ENCODE data around the gene PHEX.

Gene PHEX

DNA sequence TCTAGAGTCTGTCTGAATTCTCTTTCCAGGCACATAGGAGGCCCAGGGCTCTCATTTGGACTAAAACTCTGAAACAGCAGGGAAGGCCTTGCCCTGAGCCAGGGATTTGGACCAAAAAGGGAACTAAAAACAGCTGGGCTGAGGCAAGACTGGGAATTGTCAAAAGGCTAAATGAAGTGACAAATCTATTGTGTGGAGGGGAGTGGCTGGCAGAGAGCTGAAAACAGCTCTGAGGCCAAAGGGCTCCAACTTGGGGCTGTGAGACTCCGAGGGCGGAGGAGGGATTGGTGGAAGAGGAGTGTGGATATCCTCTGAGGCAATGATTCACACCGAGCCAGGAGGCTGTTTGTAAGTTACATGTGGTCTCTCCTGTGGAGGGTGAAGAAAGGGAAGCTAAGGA lies 63.2 kb downstream of the PHEX start:
- TF ChIP-seq, protein P1, sequence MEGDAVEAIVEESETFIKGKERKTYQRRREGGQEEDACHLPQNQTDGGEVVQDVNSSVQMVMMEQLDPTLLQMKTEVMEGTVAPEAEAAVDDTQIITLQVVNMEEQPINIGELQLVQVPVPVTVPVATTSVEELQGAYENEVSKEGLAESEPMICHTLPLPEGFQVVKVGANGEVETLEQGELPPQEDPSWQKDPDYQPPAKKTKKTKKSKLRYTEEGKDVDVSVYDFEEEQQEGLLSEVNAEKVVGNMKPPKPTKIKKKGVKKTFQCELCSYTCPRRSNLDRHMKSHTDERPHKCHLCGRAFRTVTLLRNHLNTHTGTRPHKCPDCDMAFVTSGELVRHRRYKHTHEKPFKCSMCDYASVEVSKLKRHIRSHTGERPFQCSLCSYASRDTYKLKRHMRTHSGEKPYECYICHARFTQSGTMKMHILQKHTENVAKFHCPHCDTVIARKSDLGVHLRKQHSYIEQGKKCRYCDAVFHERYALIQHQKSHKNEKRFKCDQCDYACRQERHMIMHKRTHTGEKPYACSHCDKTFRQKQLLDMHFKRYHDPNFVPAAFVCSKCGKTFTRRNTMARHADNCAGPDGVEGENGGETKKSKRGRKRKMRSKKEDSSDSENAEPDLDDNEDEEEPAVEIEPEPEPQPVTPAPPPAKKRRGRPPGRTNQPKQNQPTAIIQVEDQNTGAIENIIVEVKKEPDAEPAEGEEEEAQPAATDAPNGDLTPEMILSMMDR (IDR thresholded peaks at IDR 0.05; ENCODE audit: low read depth, low read length): no peak

GRCh38 chrX:22095856-22096255 lies 63.7 kb downstream of the PHEX start:
- H3K4me3 ChIP-seq (ENCODE audit: low read depth, low read length): no peak overlapping the region
- TF ChIP-seq, protein P1 (IDR thresholded peaks at IDR 0.05; ENCODE audit: low read depth, low read length): no peak

More for the DNA sequence above, 63.2 kb downstream of the PHEX start:
- no peak overlapping the region for H3K4me3 ChIP-seq (ENCODE audit: low read depth, low read length)

- H3K4me3 ChIP-seq (ENCODE audit: low read depth, low read length): no peak overlapping the region
- TF ChIP-seq, protein P1 (IDR thresholded peaks at IDR 0.05; ENCODE audit: low read depth, low read length): no peak
These were observed 65.0 kb downstream of the PHEX start for GRCh38 chrX:22097012-22097694.

DNA sequence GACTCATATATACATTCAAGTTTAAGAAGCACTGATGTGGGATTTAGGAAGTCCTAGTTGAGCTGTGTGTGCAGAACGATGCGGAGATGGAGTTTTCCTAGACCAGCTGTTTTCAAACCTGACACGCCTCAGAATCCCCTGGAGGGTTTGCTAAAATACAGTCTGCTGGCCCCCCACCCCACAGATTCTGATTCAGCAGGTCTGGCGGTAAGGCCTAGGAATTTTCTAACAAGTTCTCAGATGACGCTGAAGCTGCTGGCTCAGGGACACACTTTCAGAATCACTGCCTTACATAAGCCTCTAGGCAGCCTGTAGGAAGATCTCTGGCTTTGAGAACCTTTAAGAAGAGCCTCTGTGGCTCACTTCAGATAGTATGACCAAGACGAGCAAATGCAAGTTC lies 73.1 kb downstream of the PHEX start:
- H3K4me3 ChIP-seq (ENCODE audit: low read depth, low read length): no peak overlapping the region
- TF ChIP-seq, protein P1 (IDR thresholded peaks at IDR 0.05; ENCODE audit: low read depth, low read length): no peak

- H3K4me3 ChIP-seq (ENCODE audit: low read depth, low read length): no peak overlapping the region
- TF ChIP-seq, protein P1 (IDR thresholded peaks at IDR 0.05; ENCODE audit: low read depth, low read length): no peak
These were observed 73.8 kb downstream of the PHEX start for GRCh38 chrX:22105971-22106370.

DNA sequence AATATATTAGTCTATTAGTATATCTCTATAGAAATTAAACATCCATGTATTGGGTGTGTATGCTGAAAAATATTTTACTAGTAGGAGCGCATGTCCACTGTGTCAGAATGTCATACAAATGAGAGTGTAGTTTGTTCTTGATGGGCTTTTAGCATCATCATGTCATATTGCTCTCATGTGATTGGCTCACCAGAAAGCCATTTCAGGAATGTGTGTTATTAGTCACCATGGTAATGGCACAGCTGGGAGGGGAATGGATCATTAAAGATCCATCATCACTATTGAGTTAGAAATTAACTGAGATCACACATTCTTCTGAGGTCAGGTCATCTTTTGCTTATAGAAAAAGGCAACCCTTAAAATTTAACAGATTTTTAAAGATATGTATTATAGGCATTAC lies 77.3 kb downstream of the PHEX start:
- TF ChIP-seq, protein P1 (IDR thresholded peaks at IDR 0.05; ENCODE audit: low read depth, low read length): no peak

DNA sequence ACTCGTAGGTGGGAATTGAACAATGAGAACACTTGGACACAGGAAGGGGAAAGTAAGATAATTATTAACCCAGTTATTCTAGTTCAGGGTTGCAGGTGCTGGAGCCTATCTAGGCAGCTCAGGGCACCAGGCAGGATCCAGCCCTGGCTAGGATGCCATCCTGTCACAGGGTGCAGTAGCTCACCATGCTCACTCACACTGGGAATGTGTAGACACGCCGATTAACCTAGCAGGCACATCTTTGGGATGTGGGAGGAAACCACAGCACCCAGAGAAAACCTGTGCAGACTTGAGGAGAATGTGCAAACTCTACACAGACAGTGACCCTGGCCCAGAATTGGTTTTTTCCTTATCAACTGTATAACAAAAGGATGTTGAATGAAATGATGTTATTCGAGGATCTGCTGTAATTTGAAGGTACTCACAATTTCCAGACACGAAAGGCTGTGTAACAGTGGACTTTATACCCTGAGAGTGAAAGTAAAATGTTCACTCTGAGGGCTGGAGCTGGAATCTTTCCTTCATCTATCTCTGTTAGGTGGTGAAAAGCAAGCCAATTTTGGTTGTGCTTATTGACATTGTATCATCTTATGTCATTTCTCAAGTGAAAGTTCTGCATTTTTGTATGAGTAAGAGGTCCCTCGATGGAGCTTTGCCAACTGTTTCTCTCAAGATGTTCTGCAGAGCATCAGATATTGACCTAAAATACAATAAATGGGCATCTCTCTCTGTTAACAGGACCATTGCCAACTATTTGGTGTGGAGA lies 78.8 kb downstream of the PHEX start:
- TF ChIP-seq, protein P1 (IDR thresholded peaks at IDR 0.05; ENCODE audit: low read depth, low read length): no peak
- H3K4me3 ChIP-seq (ENCODE audit: low read depth, low read length): no peak overlapping the region

More for the DNA sequence above, 77.3 kb downstream of the PHEX start:
- no peak overlapping the region for H3K4me3 ChIP-seq (ENCODE audit: low read depth, low read length)
